ENCODE measurements around the gene RHBDF1.

GRCh38 chr16:67884-68789 lies 4.3 kb downstream of the RHBDF1 start:
- TF ChIP-seq POLR2AphosphoS5 (IDR thresholded peaks at IDR 0.05; ENCODE audit: borderline replicate concordance, low read depth, low read length) = no peak
- no peak for TF ChIP-seq EZH2 (IDR thresholded peaks at IDR 0.05)
- no peak for TF ChIP-seq FOXP2 (optimal IDR thresholded peaks at IDR 0.05; ENCODE audit: control extremely low read depth, extremely low read length, insufficient read depth)

All from SK-N-MC (cell line).